IMR-90 (cell line): ENCODE results near the gene PSMA1. TPM values are rescaled to one million over a fixed set of nuclear protein-coding genes. Genes with fewer than 3 reads are reported as not detected.

ENCODE experiments used
- ATAC-seq: fragments of 200-7000 bp; cut with Tn5 transposase; 2 replicates; pipeline ENCODE4 v1.9.1; 2020; ENCODE audit warnings: low read depth, mild to moderate bottlenecking, moderate library complexity
- BruUV-seq: library from RNA; stranded (reverse); fragments of 400-500 nt; replicated peaks from 2 replicates; lab custom pipeline; 2021; lab: Mats Ljungman, UMichigan
- CTCF ChIA-PET: fragments of 300-600 bp; formaldehyde crosslinking; extraction: SDS; loops from one replicate; lab custom pipeline; 2021; ENCODE audit warnings: antibody characterized with exemption; lab: Yijun Ruan, JAX
- POLR2A ChIA-PET: fragments of 300-600 bp; sonication (Branson Sonifier 250); formaldehyde crosslinking; loops from one replicate; lab custom pipeline; 2022; ENCODE audit warnings: antibody characterized with exemption; ENCODE audit not compliant: unreplicated experiment; lab: Charles Lee
- DNase-seq: peaks from one replicate; pipeline ENCODE4 v3.0.0; 2013
- H2AFZ ChIP-seq: replicated peaks from 2 replicates; pipeline ENCODE3; 2013; ENCODE audit warnings: low read length, mild to moderate bottlenecking; ENCODE audit not compliant: poor library complexity
- H2AK5ac ChIP-seq: 2 replicates; pipeline ENCODE4 v1.6.1; 2013; ENCODE audit warnings: low read depth, low read length, inconsistent platforms
- H2AK9ac ChIP-seq: replicated peaks from 2 replicates; pipeline ENCODE3; 2013; ENCODE audit warnings: mild to moderate bottlenecking, low read depth, low read length, moderate library complexity; ENCODE audit not compliant: poor library complexity
- H2BK120ac ChIP-seq: 2 replicates; pipeline ENCODE4 v1.6.1; 2013; ENCODE audit warnings: low read depth, low read length, inconsistent platforms
- H2BK15ac ChIP-seq: 3 replicates; pipeline ENCODE4 v1.6.1; 2013; ENCODE audit warnings: low read depth, low read length, inconsistent platforms
- H2BK20ac ChIP-seq: 2 replicates; pipeline ENCODE4 v1.6.1; 2013; ENCODE audit warnings: low read depth, mild to moderate bottlenecking, inconsistent platforms, low read length, moderate library complexity
- H2BK5ac ChIP-seq: 2 replicates; pipeline ENCODE4 v1.6.1; 2013; ENCODE audit warnings: mild to moderate bottlenecking, low read depth, low read length, inconsistent platforms; ENCODE audit not compliant: poor library complexity, severe bottlenecking
- H3K14ac ChIP-seq: replicated peaks from 2 replicates; pipeline ENCODE4 v1.6.1; 2013; ENCODE audit warnings: low read depth, low read length, inconsistent platforms
- H3K18ac ChIP-seq: 2 replicates; pipeline ENCODE4 v1.6.1; 2013; ENCODE audit warnings: low read depth, low read length, control low read depth
- H3K23ac ChIP-seq: 2 replicates; pipeline ENCODE4 v1.6.1; 2013; ENCODE audit warnings: low read depth, low read length, inconsistent platforms
- H3K27ac ChIP-seq: 2 replicates; pipeline ENCODE4 v1.5.1; 2013; ENCODE audit warnings: mild to moderate bottlenecking, control low read depth, low read length; ENCODE audit not compliant: insufficient read depth
- H3K27me3 ChIP-seq: 2 replicates; pipeline ENCODE4 v1.6.1; 2013; ENCODE audit warnings: low read length; ENCODE audit not compliant: control insufficient read depth, insufficient read depth
- H3K36me3 ChIP-seq: 2 replicates; pipeline ENCODE4 v1.6.1; 2013; ENCODE audit warnings: low read length, mixed read lengths; ENCODE audit not compliant: control insufficient read depth, insufficient read depth
- H3K4ac ChIP-seq: 2 replicates; pipeline ENCODE4 v1.6.1; 2013; ENCODE audit warnings: low read depth, low read length, inconsistent platforms
- H3K4me1 ChIP-seq: 2 replicates; pipeline ENCODE4 v1.6.1; 2013; ENCODE audit warnings: low read length, mixed read lengths; ENCODE audit not compliant: control insufficient read depth, insufficient read depth
- H3K4me2 ChIP-seq: 2 replicates; pipeline ENCODE4 v1.6.1; 2013; ENCODE audit warnings: low read depth, mild to moderate bottlenecking, control low read depth, low read length, moderate library complexity
- H3K4me3 ChIP-seq: 2 replicates; pipeline ENCODE4 v1.5.1; 2013; ENCODE audit warnings: low read depth, mild to moderate bottlenecking, control low read depth, low read length, moderate library complexity; ENCODE audit not compliant: insufficient read depth
- H3K56ac ChIP-seq: 2 replicates; pipeline ENCODE4 v1.6.1; 2013; ENCODE audit warnings: low read length, inconsistent platforms; ENCODE audit not compliant: insufficient read depth; ENCODE audit errors: extremely low read depth
- H3K79me1 ChIP-seq, 2 experiments: 2 replicates each; pipeline ENCODE4 v1.6.1; 2013; ENCODE audit warnings: low read length in 2 of 2, inconsistent platforms in 1 of 2, low read depth in 1 of 2
- H3K9ac ChIP-seq: 2 replicates; pipeline ENCODE4 v1.6.1; 2013; ENCODE audit warnings: low read depth, low read length, control low read depth
- H3K9me1 ChIP-seq: 2 replicates; pipeline ENCODE4 v1.6.1; 2013; ENCODE audit warnings: low read length, inconsistent platforms; ENCODE audit not compliant: insufficient read depth
- H3K9me3 ChIP-seq: 2 replicates; pipeline ENCODE4 v1.6.1; 2013; ENCODE audit warnings: low read length; ENCODE audit not compliant: control insufficient read depth, insufficient read depth
- H4K20me1 ChIP-seq: 2 replicates; pipeline ENCODE4 v1.6.1; 2013; ENCODE audit warnings: low read length, inconsistent platforms; ENCODE audit not compliant: insufficient read depth
- H4K5ac ChIP-seq: 2 replicates; pipeline ENCODE4 v1.6.1; 2013; ENCODE audit warnings: mild to moderate bottlenecking, low read depth, low read length, control low read depth
- H4K8ac ChIP-seq, 2 experiments: 2 replicates each; pipeline ENCODE4 v1.6.1; 2013; ENCODE audit warnings: low read depth in 2 of 2, low read length in 2 of 2, control low read depth in 1 of 2, inconsistent platforms in 1 of 2
- H4K91ac ChIP-seq: 2 replicates; pipeline ENCODE4 v1.6.1; 2013; ENCODE audit warnings: low read depth, low read length, inconsistent platforms; ENCODE audit not compliant: insufficient read depth
- BHLHE40 ChIP-seq: fragments of 150-350 bp; IDR thresholded peaks from 2 replicates; pipeline ENCODE4 v1.6.1; 2016; ENCODE audit warnings: mild to moderate bottlenecking, low read depth, low read length
- CEBPB ChIP-seq: IDR thresholded peaks from 2 replicates; pipeline ENCODE4 v1.6.1; 2012; ENCODE audit warnings: low read depth, low read length, improper control_type of control experiment
- CHD1 ChIP-seq: IDR thresholded peaks from 2 replicates; pipeline ENCODE4 v1.6.1; 2012; ENCODE audit warnings: low read depth, low read length, improper control_type of control experiment
- CTCF ChIP-seq: conservative IDR thresholded peaks from 2 replicates; pipeline ENCODE4 v1.5.1; 2012; ENCODE audit warnings: mild to moderate bottlenecking, low read depth, low read length, improper control_type of control experiment
- ELK1 ChIP-seq: fragments of 150-350 bp; IDR thresholded peaks from 2 replicates; pipeline ENCODE4 v1.6.1; 2016; ENCODE audit warnings: low read depth, mild to moderate bottlenecking, low read length, moderate library complexity, borderline replicate concordance
- FOS ChIP-seq: fragments of 150-350 bp; IDR thresholded peaks from 2 replicates; pipeline ENCODE4 v1.6.1; 2016; ENCODE audit warnings: low read depth, low read length
- MAFK ChIP-seq: IDR thresholded peaks from 2 replicates; pipeline ENCODE4 v1.6.1; 2012; ENCODE audit warnings: low read depth, low read length, improper control_type of control experiment
- MAZ ChIP-seq: IDR thresholded peaks from 2 replicates; pipeline ENCODE4 v1.6.1; 2012; ENCODE audit warnings: low read depth, mild to moderate bottlenecking, low read length, improper control_type of control experiment, moderate library complexity, borderline replicate concordance
- MXI1 ChIP-seq: IDR thresholded peaks from 2 replicates; pipeline ENCODE4 v1.6.1; 2012; ENCODE audit warnings: low read depth, mild to moderate bottlenecking, low read length, moderate library complexity, borderline replicate concordance
- NFE2L2 ChIP-seq: fragments of 150-350 bp; IDR thresholded peaks from 2 replicates; pipeline ENCODE4 v1.6.1; 2016; ENCODE audit warnings: low read depth, mild to moderate bottlenecking, low read length
- POLR2A ChIP-seq: IDR thresholded peaks from 2 replicates; pipeline ENCODE4 v1.6.1; 2012; ENCODE audit warnings: mild to moderate bottlenecking, low read depth, low read length
- RAD21 ChIP-seq: IDR thresholded peaks from 2 replicates; pipeline ENCODE4 v1.6.1; 2012; ENCODE audit warnings: low read length, improper control_type of control experiment
- RCOR1 ChIP-seq: IDR thresholded peaks from 2 replicates; pipeline ENCODE4 v1.6.1; 2012; ENCODE audit warnings: mild to moderate bottlenecking, low read length, improper control_type of control experiment; ENCODE audit not compliant: insufficient replicate concordance
- RFX5 ChIP-seq: IDR thresholded peaks from 2 replicates; pipeline ENCODE4 v1.8.0; 2012; ENCODE audit warnings: low read depth, mild to moderate bottlenecking, low read length, moderate library complexity
- SMC3 ChIP-seq: fragments of 150-350 bp; IDR thresholded peaks from 2 replicates; pipeline ENCODE4 v1.6.1; 2016; ENCODE audit warnings: low read depth, mild to moderate bottlenecking, antibody characterized with exemption, low read length, moderate library complexity
- USF2 ChIP-seq: fragments of 150-350 bp; IDR thresholded peaks from 2 replicates; pipeline ENCODE4 v1.6.1; 2017; ENCODE audit warnings: mild to moderate bottlenecking, antibody characterized with exemption, low read length, low read depth
- dilution Hi-C: fragments of 300-500 bp; cut with HindIII; formaldehyde crosslinking; loops from one replicate; pipeline ENCODE4 v1.14.3; 2018; ENCODE audit warnings: low sequenced_read_pairs; ENCODE audit not compliant: unreplicated experiment
- in situ Hi-C: fragments of 300-500 bp; cut with MboI; formaldehyde crosslinking; loops from 3 replicates; pipeline ENCODE4 v1.14.3; 2019; ENCODE audit warnings: low sequenced_read_pairs, inconsistent platforms, mixed read lengths
- intact Hi-C: fragments of 100-400 bp; cut with micrococcal nuclease; formaldehyde crosslinking; loops from 2 replicates; pipeline ENCODE4 v1.10.0; 2022
- polyA plus RNA-seq, 3 experiments: library from polyadenylated mRNA; depleted of rRNA; stranded (reverse); fragments of >200 nt; gene quantifications; 2 replicates each; pipeline ENCODE4 v1.2.3, GENCODE V29; 2012; ENCODE audit warnings: low replicate concordance in 1 of 3
- total RNA-seq: library from RNA; depleted of rRNA; stranded (reverse); fragments of >200 nt; gene quantifications from 2 replicates; pipeline ENCODE4 v1.2.3, GENCODE V29; 2012

Gene PSMA1
- total and polyA plus RNA-seq, 2 of the 4 experiments (the other 2 are of a cell fraction): 179 to 194 TPM

- no peak overlapping the region for H4K91ac ChIP-seq
- no peak overlapping the region for H3K27ac ChIP-seq
- H3K4me3 ChIP-seq: no peak overlapping the region
- H3K18ac ChIP-seq: no peak overlapping the region
- TF ChIP-seq FOS (no peak), CEBPB (no peak), CHD1 (no peak), MAFK (no peak), RFX5 (no peak), RCOR1 (no peak), ELK1 (no peak), BHLHE40 (no peak), MXI1 (no peak), POLR2A (no peak), SMC3 (no peak), MAZ (no peak), USF2 (no peak), CTCF (no peak), RAD21 (no peak), NFE2L2 (no peak)
- H3K27me3 ChIP-seq: peaks cover 2% of the 10 kb centered on the region
- H2AK5ac ChIP-seq: no peak overlapping the region
- H4K5ac ChIP-seq: no peak overlapping the region
- no peaks in the 10 kb centered on the region for H4K20me1 ChIP-seq
- no peak overlapping the region for H3K4me2 ChIP-seq
- H3K23ac ChIP-seq: no peak overlapping the region
- no peaks in the 10 kb centered on the region for H3K79me1 ChIP-seq
- no peaks in the 10 kb centered on the region for H3K36me3 ChIP-seq
- no TSS peak for BruUV-seq
- no peaks in the 10 kb centered on the region for H3K9me3 ChIP-seq
- H3K14ac ChIP-seq: no peak overlapping the region
- H3K56ac ChIP-seq: no peak overlapping the region
- H2BK15ac ChIP-seq: no peak overlapping the region
- intact Hi-C loops: loop anchor here (5.0 kb wide), 1 partner anchor 100 kb away; the partner anchor contains the start of gene PDE3B
- H3K9me1 ChIP-seq: no peaks in the 10 kb centered on the region
- in situ Hi-C loops: no loop called here
- no peak overlapping the region for H2BK20ac ChIP-seq
- dilution Hi-C loops: no loop called here
- ATAC-seq: no peak
- no peak overlapping the region for H2AFZ ChIP-seq
- no peaks in the 10 kb centered on the region for H3K4me1 ChIP-seq
- H2BK120ac ChIP-seq: no peak overlapping the region
- H2BK5ac ChIP-seq: no peak overlapping the region
- ChIA-PET POLR2A (no interaction called here), CTCF (interaction anchor here (0.6 kb wide), 1 partner anchor 617 kb away, joined by 3 read pairs; no protein-coding TSS in a partner anchor)
- no peak for DNase-seq
- no peak overlapping the region for H2AK9ac ChIP-seq
- H3K4ac ChIP-seq: no peak overlapping the region
- H3K9ac ChIP-seq: no peak overlapping the region
- H4K8ac ChIP-seq: no peak overlapping the region
Measured at GRCh38 chr11:14542324-14542723, 22.1 kb upstream of the PSMA1 start.
